Neutrophil (primary cell): ENCODE data around the gene EPHA2.

Source experiments
- H3K27ac ChIP-seq: fragments of 200-600 bp; sonication (generic); 2 replicates; pipeline ENCODE4 v1.5.1; 2016; ENCODE audit warnings: mild to moderate bottlenecking, moderate library complexity
- H3K27me3 ChIP-seq: fragments of 200-600 bp; sonication (generic); 2 replicates; pipeline ENCODE4 v1.6.0; 2016; ENCODE audit warnings: mild to moderate bottlenecking
- H3K36me3 ChIP-seq: fragments of 200-600 bp; sonication (generic); 2 replicates; pipeline ENCODE4 v1.5.1; 2017
- H3K4me1 ChIP-seq, 2 experiments: fragments of 200-600 bp in 1 of 2; sonication (generic) in 1 of 2; 1 replicate in 1 of 2; 2 replicates in 1 of 2; pipeline versions ENCODE4 v1.5.1 to v1.6.1; 2013 to 2016; ENCODE audit warnings: low read depth in 1 of 2, low read length in 1 of 2, mild to moderate bottlenecking in 1 of 2, moderate library complexity in 1 of 2; ENCODE audit not compliant: control insufficient read depth in 1 of 2, insufficient read depth in 1 of 2
- H3K4me3 ChIP-seq, 2 experiments: fragments of 200-600 bp in 1 of 2; sonication (generic) in 1 of 2; 1 replicate in 1 of 2; 2 replicates in 1 of 2; pipeline ENCODE4 v1.5.1; 2013 to 2016; ENCODE audit warnings: low read depth in 1 of 2, low read length in 1 of 2, mild to moderate bottlenecking in 1 of 2, moderate library complexity in 1 of 2
- H3K9me3 ChIP-seq: fragments of 200-600 bp; sonication (generic); 2 replicates; pipeline ENCODE4 v1.5.1; 2016
- TF ChIP-seq, protein P1 (sequence below): fragments of 200-600 bp; sonication (generic); IDR thresholded peaks from 2 replicates; pipeline ENCODE4 v1.5.1; 2016; ENCODE audit warnings: antibody characterized with exemption

The EPHA2 gene

GRCh38 chr1:16117369-16117768, 38.5 kb downstream of the EPHA2 start:
- H3K27ac ChIP-seq = no peak overlapping the region
- H3K4me3 ChIP-seq = no peak overlapping the region
- H3K27me3 ChIP-seq = no peaks in the 10 kb centered on the region
- no peaks in the 10 kb centered on the region for H3K36me3 ChIP-seq
- TF ChIP-seq, protein P1, sequence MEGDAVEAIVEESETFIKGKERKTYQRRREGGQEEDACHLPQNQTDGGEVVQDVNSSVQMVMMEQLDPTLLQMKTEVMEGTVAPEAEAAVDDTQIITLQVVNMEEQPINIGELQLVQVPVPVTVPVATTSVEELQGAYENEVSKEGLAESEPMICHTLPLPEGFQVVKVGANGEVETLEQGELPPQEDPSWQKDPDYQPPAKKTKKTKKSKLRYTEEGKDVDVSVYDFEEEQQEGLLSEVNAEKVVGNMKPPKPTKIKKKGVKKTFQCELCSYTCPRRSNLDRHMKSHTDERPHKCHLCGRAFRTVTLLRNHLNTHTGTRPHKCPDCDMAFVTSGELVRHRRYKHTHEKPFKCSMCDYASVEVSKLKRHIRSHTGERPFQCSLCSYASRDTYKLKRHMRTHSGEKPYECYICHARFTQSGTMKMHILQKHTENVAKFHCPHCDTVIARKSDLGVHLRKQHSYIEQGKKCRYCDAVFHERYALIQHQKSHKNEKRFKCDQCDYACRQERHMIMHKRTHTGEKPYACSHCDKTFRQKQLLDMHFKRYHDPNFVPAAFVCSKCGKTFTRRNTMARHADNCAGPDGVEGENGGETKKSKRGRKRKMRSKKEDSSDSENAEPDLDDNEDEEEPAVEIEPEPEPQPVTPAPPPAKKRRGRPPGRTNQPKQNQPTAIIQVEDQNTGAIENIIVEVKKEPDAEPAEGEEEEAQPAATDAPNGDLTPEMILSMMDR = no peak
- no peaks in the 10 kb centered on the region for H3K4me1 ChIP-seq
- H3K9me3 ChIP-seq = no peaks in the 10 kb centered on the region

DNA sequence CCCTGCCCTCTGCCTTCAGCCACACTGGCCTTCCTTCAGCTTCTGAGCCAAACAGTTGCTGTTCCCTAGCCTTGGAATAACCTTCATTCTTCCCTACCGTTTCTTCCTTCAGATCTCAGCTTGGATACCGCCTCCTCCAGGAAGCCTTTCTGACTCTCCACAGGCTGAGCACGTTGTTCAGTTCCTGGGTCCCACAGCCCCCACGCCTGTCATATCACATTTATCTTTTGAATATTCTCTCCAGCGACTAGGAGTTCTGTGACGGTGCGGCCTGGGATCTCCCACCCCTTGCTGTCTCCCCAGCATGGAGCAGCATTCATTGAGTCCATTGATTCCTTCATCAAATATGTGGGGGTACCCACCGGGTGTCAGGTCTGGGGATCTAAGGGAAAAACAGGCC, 39.2 kb downstream of the EPHA2 start:
- no peaks in the 10 kb centered on the region for H3K36me3 ChIP-seq
- H3K4me1 ChIP-seq = no peaks in the 10 kb centered on the region
- no peaks in the 10 kb centered on the region for H3K9me3 ChIP-seq
- no peaks in the 10 kb centered on the region for H3K27me3 ChIP-seq
- H3K4me3 ChIP-seq = no peak overlapping the region
- TF ChIP-seq, protein P1 = no peak
- no peak overlapping the region for H3K27ac ChIP-seq

DNA sequence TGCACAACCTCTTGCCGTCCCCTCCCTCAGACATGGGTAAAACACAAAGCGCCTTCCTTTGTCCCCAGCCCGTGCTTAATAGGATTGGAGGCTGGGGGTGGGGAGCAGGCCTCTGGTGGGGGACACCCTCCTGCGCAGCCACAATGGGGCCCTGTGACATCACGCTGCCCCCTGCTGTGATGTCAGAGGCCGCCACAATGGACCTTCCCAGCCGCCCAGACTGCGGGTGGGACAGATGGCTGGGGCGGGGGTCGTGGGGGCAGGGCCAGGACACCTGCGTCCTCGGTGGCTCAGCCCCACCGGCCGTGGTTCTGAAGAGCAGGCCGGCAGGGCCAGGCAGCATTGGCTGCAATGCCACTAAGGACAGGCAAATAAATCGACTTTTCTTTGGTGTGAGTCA, 39.9 kb downstream of the EPHA2 start:
- Histone ChIP-seq H3K27me3 (no peaks in the 10 kb centered on the region), H3K4me1 (no peaks in the 10 kb centered on the region), H3K36me3 (no peaks in the 10 kb centered on the region), H3K27ac (no peak overlapping the region), H3K9me3 (no peaks in the 10 kb centered on the region), H3K4me3 (no peak overlapping the region)
- TF ChIP-seq, protein P1 = no peak

GRCh38 chr1:16115468-16115983, 40.3 kb downstream of the EPHA2 start:
- H3K9me3 ChIP-seq = no peaks in the 10 kb centered on the region
- no peak overlapping the region for H3K4me3 ChIP-seq
- TF ChIP-seq, protein P1 = no peak
- no peaks in the 10 kb centered on the region for H3K36me3 ChIP-seq
- no peak overlapping the region for H3K27ac ChIP-seq
- no peaks in the 10 kb centered on the region for H3K27me3 ChIP-seq
- H3K4me1 ChIP-seq = no peaks in the 10 kb centered on the region

DNA sequence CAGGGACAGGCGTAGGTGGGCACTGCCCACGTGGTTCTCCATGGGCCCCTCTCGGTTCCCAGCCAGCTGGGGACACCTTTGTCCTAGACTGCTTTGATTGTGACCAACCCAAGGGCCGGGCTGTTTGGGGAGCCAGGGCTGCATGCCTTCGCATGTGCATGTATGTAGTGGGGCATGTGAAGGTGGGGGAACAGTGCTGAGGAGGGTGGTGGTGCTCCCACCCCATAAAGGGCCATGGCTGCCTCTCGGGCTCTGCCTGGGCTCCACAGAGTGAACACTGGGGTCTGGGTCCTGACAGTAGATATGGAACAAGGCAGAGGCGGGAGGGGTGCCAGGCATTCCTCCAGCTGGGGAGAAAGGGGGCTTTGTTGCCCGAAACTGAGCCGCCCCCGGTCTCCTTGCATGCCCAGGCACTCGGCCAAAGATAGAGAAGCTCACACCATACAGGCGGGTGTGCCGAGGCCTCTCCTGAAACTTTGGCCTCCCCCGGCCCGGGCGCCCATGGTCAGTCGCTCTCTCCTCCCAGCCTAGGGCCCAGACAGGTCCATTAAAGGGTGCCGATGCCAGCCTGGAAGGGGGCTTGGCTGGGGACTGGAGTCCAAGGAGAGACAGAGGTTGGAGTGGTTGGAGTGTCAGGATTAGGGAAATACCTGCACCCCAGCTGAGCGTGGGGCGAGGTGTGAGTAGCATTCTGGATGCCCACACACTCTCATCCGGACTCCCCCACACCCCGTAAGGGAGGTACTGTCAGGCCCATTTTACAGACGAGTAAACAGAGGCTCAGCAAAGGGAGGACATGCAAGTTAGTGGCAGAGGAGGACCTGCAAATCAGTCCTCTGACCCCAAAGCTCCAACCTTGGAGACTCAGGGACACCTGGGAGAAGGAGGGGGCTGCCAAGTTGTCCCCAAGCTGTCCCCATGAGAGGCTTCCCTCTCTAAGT, 41.1 kb downstream of the EPHA2 start:
- TF ChIP-seq, protein P1 = no peak

More for the DNA sequence above, 41.1 kb downstream of the EPHA2 start:
- no peaks in the 10 kb centered on the region for H3K4me1 ChIP-seq
- no peaks in the 10 kb centered on the region for H3K36me3 ChIP-seq
- H3K4me3 ChIP-seq = no peak overlapping the region
- H3K27me3 ChIP-seq = no peaks in the 10 kb centered on the region
- no peaks in the 10 kb centered on the region for H3K9me3 ChIP-seq
- H3K27ac ChIP-seq = no peak overlapping the region
